GM18858 (cell line): ENCODE measurements around the gene PCF11.
A peak's percentile ranks its signal among the peaks of the same experiment; 100 is the strongest.
"Not testable (repeated sequence)": the region's sequence is repeated elsewhere in the genome, so short reads cannot be mapped to it uniquely, and the experiment has no call there.

Source experiments
- ATAC-seq: cut with Tn5 transposase; IDR thresholded peaks from one replicate; pipeline ENCODE4 v1.9.1; 2021; ENCODE audit not compliant: unreplicated experiment

PCF11 gene

DNA sequence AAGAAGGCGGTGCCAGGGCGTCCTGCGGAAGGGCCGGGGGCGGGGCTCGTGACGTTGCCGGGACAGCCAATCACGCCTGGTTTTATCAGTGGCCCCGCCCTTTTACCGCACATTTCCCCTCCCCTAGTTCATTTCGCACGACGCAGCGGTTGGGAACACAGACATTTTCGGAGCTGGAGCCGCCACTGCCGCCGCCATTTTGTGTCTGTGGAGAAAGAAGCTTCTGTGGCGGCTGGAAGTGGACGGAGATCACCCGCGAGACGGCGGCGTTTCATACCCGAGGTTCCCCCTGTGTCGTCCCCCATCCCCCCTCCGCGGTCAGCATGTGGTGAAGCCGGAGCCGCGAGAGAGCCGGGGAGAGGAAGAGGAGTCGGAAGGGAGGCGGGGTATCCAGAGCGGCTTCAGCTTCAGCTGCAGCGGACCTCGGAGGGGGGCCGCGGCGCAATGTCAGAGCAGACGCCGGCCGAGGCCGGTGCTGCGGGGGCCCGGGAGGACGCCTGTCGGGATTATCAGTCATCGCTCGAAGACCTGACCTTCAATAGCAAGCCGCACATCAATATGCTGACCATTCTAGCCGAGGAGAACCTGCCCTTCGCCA lies at the start of gene PCF11:
Gene PCF11, plus strand, starts transcription at position 136 of the 598 bp plus-strand sequence. Its CDS starts 309 bp downstream, at position 445.
- ATAC-seq = no peak

DNA sequence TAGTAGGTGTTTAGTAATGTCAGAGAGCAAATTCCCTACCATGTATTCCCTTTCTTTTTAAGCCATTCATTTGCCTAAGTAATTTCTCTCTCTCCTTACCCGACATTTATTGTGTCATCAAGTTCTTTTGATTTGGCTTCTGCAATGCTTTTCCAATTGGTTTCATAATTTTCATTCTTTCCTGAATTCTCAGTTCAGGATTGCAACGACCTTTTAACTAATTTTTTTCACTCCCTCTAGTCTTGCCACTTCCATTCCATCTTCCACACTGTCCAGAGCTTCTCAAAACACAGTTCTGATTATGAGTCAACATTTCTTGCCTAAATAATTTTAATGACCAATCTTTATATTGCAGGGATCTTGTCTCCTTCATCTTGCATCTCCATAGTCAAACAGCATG lies 44.0 kb upstream of the PCF11 start:
- no peak for ATAC-seq

- no peak for ATAC-seq
Measured at GRCh38 chr11:83115026-83115425, 41.9 kb upstream of the PCF11 start.

DNA sequence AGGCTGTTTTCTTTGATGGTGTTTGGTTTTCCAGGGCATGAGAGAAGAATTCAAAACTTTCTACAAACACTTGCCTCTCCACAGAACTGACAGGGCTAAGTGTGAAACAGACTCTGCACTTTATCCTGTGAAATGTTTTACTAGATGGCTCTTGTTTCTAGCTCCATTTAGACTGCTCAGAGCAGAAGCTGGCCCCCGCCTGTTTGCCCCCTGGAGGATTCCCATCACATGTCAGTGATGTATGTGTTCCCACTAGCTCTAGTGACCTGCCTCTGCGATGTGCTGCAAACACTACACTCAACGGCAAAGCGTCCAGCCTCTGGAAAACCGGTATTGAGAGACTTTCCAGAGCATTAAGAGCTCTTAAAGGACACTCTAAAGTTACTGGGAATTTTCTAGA lies 41.4 kb upstream of the PCF11 start:
- ATAC-seq = no peak

DNA sequence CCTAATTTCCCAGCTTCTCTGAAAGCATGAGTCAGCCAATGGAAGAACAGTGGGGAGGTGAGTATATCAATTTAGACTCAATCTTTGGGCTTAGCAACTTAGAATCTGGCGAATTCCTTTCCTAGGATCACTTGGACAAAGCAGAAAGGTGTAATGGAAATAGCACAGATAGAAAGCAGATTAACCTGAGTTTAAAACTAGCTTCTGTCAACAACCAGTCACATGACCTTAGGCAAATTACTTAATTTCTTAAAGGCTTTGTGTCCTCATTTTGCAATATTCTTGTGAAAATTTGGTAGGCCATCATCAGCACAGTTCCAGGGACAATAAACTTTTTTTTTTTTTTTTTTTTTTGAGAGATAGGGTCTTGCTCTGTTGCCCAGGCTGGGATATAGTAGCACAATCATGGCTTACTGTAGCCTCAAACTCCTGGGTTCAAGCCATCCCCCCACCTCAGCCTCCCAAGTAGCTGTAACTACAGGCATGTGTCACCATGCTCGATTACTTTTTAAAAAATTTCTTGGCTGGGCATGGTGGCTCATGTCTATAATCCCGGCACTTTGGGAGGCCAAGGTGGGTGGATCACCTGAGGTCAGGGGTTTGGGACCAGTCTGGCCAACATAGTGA lies 40.8 kb upstream of the PCF11 start:
- ATAC-seq = no peak

DNA sequence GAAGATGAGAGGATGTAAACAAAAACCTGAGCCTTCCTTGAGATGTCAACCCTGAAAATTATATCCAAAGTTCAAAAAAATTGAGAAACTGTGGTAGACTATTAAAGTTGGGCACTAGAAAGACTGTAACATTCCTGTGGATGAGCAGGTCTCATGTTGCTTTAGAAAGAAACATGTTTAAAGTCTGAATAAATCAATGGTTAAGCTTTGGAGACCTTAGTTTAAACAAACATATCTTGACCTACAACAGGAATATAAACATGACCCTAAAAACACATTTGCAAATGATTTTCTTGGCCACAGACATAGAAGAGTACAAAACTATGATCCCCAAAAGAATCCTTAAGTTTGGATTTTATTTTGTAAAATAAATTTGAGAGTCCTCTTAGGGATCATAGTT lies 38.1 kb upstream of the PCF11 start:
- ATAC-seq = no peak

DNA sequence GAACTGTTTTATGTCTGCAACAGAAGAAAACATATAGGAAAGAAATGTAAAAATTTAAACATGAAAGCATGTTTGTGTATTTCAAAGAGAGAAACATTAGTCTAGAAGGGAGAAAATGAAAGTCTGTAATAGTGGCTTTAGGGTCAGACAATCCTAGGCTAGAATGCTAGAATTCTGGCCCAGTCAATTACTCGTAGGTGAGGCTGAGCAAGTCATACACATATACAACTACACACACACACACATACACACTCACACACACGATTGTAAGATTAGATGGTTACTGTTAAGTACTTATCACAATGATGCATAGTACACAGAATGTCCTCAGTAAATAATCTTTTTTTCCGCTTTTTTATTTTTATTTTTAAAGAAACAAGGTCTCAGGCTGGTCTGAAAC lies 37.7 kb upstream of the PCF11 start:
- ATAC-seq = no peak

- no peak for ATAC-seq
Measured at GRCh38 chr11:83120327-83120726, 36.6 kb upstream of the PCF11 start.

DNA sequence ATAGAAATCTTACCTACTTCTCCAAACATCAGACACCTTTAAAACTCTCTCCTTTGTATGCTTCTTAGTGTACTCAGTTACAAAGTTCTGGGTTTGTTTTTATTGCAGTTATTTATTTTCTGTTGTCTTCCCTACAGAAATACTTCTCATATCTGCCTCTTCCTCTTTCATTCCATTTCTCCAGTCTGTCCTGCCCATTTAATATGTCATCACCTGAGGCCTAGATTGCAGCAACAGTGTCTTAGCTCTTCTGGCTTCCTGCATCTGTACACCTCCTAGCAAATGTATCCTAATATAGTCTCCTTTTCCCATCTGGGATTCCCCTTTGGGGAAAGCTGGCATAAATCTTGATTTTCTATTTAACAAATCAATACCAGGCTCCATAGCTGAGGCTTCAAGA lies 34.9 kb upstream of the PCF11 start:
- ATAC-seq = no peak

- ATAC-seq = no peak
Measured at GRCh38 chr11:83122766-83123165, 34.2 kb upstream of the PCF11 start.

DNA sequence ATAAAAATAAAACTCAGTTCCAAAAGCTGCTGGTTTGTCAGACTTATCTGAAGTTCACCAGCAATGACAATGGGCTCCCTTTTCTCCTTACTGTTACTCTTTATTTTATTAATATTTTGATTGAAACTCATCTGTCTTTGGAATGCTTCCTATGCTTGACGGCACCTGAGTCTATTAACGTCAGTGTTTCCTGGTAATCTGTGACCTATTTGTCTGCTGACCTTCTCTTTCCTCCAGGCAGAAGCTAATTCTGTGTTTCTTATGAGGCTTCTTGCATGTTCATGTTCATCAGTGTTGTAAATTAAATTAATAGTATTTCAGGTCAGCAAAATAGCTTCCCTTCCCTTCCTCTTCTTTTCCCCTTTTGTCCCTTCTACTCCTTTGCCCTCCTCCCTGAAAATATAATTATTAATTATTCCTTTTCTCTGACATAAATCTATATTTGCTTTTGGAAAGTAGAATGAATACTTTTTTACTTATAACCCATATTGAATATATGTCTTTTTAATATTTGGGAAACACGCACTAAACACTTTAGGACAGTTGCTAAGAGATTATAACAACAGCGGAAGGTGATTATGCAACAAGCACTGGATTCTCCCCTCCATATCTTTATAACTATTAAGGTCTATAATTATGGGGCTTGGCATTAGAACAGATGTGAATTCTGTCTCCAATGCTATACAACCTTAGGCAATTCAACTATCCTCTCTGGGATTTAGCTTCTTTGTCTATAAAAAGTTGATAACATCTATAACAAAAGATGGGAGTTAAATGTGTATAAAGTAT lies 32.1 kb upstream of the PCF11 start:
- no peak for ATAC-seq

DNA sequence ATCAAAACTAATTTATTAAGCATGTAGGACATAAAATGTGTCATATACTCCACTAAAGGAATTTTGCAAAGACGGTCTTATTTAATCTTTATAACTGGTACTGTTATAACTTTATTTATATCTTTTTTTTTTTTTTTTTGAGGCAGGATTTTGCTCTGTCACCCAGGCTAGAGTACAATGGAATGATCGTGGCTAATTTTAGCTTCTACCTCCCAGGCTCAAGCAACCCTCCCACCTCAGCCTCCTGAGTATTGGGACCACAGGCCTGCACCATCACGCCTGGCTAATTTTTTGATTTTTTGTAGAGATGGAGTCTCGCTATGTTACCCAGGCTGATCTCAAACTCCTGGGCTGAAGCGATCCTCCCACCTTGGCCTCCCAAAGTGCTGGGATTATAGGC lies 31.4 kb upstream of the PCF11 start:
- no peak for ATAC-seq

GRCh38 chr11:83127310-83127637 lies 29.7 kb upstream of the PCF11 start:
- ATAC-seq = no peak

GRCh38 chr11:83132191-83132590 lies 24.7 kb upstream of the PCF11 start:
- no peak for ATAC-seq

DNA sequence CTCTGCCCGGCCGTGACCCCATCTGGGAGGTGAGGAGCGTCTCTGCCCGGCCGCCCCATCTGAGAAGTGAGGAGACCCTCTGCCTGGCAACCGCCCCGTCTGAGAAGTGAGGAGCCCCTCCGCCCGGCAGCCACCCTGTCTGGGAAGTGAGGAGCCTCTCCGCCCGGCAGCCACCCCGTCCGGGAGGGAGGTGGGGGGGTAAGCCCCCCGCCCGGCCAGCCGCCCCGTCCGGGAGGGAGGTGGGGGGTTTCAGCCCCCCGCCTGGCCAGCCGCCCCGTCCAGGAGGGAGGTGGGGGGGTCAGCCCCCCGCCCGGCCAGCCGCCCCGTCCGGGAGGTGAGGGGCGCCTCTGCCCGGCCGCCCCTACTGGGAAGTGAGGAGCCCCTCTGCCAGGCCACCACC lies 23.7 kb upstream of the PCF11 start:
- not testable (repeated sequence) for ATAC-seq

DNA sequence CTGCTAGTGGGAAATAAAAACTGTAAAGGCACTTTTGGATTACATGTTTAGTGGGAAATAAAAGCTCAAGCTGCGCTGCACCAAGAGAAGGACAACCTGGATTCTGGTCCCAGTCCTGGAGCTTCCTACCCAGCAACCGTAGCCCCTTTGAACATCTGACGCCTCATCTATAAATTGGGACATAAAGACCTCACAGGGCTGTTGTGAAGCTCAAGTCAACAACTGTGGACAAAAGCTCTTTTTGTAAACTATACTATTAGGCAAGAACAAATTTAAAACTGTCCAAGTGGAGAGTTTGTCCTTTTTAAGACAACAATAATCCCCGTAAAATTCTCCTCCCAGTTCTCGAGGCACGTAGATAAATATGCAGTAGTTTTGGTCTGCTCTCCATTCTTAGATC lies 17.6 kb upstream of the PCF11 start:
- no peak for ATAC-seq

- ATAC-seq = peak; percentile 99
Measured at GRCh38 chr11:83140691-83141455, 16.1 kb upstream of the PCF11 start.

DNA sequence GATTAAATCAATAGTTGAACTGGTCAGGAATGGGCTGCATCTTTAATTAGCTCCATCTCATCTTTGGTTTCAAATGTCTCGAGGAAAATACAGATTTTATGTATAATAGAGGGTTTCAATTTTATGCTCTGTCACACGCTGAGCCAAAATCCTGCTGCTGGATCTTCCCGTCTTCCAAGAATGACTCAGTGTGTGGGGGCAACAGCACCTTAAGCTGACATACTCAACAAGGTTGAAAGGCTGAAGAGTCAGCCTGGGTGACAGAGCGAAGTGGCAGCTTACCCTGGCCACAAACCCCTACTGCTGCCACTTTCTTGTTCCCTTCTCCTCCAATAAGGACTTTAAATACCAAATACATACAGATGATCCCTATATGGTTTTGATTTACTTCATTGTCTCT lies 9.0 kb upstream of the PCF11 start:
- no peak for ATAC-seq

DNA sequence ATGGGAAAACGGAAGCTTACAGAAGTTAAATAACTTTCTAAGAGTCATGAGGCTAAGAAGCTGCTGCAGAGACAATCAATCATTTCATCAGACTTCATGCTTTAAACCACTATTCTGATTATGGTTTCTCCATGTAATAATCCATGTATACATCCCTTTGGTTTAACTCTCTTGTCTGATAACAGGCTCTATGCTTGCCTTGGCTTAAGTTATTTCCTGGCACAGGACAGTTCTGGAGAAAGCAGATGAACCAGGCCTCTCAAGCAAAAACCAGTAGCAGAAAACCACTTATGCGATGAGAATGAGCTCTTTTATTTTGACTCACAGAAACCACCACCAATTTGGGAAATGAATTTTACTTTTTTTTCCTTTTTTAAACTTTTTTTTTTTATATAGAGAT lies 6.5 kb upstream of the PCF11 start:
- no peak for ATAC-seq

GRCh38 chr11:83151274-83151977 lies 5.5 kb upstream of the PCF11 start:
- no peak for ATAC-seq

DNA sequence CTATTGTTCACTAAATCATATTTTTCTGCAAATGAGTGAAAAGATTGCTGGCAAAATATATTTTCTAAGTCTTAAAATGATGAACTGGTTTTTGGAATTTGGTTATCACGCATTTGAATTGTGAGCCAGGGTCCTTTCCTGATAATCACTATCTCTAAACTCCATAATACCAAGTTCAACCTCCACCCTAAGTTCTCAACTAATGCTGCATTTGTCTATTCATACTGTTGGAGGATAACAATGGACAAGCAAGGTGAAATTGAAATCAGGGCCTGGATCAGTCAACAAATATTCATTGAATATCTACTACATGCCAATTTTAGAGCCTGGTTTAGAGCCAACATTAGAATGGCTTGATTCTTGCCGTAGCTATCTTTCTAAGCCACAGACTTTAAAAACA lies 4.7 kb upstream of the PCF11 start:
- ATAC-seq = no peak
